HUES64 (cell line): ENCODE results near the gene FABP7.

Experiments used
- H3K27ac ChIP-seq: 2 replicates; pipeline ENCODE4 v1.7.0; 2013; ENCODE audit warnings: low read depth, low read length, inconsistent platforms
- H3K27me3 ChIP-seq: 2 replicates; pipeline ENCODE4 v1.6.1; 2013; ENCODE audit warnings: mild to moderate bottlenecking, low read length; ENCODE audit not compliant: insufficient read depth
- H3K36me3 ChIP-seq: 2 replicates; pipeline ENCODE4 v1.6.1; 2013; ENCODE audit warnings: mild to moderate bottlenecking, low read length; ENCODE audit not compliant: insufficient read depth
- H3K4me1 ChIP-seq: 2 replicates; pipeline ENCODE4 v1.6.1; 2013; ENCODE audit warnings: mild to moderate bottlenecking, low read length, moderate library complexity; ENCODE audit not compliant: insufficient read depth
- H3K4me3 ChIP-seq: 2 replicates; pipeline ENCODE4 v1.5.1; 2013; ENCODE audit warnings: mild to moderate bottlenecking, low read length, moderate library complexity
- H3K9ac ChIP-seq: 2 replicates; pipeline ENCODE4 v1.6.1; 2013; ENCODE audit warnings: mild to moderate bottlenecking, low read depth, low read length
- H3K9me3 ChIP-seq: 2 replicates; pipeline ENCODE4 v1.6.1; 2013; ENCODE audit warnings: low read depth, low read length; ENCODE audit not compliant: insufficient read depth
- WGBS: fragments of 150-250, 120-280 bp; methylation state at CpG from one replicate; pipeline ENCODE4 v1.1.7; 2013; ENCODE audit warnings: missing lambda C conversion rate; 5-methylcytosine and 5-hydroxymethylcytosine counted together

FABP7 gene

DNA sequence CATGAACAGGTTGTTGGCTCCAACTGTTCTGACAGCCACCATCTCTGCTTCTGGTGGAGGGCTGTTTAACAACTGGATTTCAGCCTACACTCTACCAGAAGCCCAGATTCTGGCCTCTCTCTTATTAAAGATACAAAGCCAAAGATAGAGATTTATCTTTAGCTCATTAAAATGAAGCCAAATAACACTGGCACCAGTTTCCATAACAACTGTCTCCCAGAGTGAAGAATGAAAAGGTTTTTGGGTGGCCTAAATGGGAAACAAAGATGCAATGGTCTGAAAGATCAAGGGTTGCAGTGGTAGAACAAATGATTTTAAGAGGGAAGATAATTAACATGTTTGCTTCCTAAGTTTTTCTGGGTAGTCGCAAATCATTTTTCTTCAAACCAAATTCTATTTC is 6.4 kb downstream of the FABP7 start:
- Histone ChIP-seq H3K4me3 (no peak overlapping the region), H3K4me1 (peaks cover 19% of the 10 kb centered on the region), H3K9me3 (no peaks in the 10 kb centered on the region), H3K36me3 (no peaks in the 10 kb centered on the region), H3K9ac (no peak overlapping the region), H3K27ac (no peak overlapping the region), H3K27me3 (peaks cover 35% of the 10 kb centered on the region)
- 57% methylated on average over 1 of the region's 1 CpG for WGBS

DNA sequence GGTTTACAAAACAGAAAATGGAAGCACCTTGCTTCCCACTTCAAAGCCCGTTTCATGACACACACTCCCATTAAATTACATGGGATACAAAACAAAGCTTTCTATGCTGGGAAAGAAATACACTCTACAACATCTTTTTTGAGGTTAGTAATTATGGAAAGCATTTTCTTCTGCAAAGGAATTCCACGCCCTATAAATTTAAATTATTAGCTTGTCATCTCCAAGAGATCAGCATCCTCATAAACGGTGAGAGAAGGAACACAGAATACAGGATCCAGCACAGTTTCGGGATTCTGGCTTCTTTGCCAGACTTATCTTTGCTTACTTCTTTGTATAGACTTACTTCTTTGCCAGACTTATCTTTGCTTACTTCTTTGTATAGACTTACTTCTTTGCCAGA is 8.2 kb downstream of the FABP7 start:
- H3K9me3 ChIP-seq = no peaks in the 10 kb centered on the region
- H3K27me3 ChIP-seq = peaks cover 41% of the 10 kb centered on the region
- no peak overlapping the region for H3K27ac ChIP-seq
- no peaks in the 10 kb centered on the region for H3K36me3 ChIP-seq
- H3K9ac ChIP-seq = no peak overlapping the region
- H3K4me1 ChIP-seq = peaks cover 24% of the 10 kb centered on the region
- H3K4me3 ChIP-seq = 0 out of 2 replicates have a peak overlapping the region, but pooled peaks have one; percentile 73
- 87% methylated on average over 4 of the region's 4 CpGs for WGBS

DNA sequence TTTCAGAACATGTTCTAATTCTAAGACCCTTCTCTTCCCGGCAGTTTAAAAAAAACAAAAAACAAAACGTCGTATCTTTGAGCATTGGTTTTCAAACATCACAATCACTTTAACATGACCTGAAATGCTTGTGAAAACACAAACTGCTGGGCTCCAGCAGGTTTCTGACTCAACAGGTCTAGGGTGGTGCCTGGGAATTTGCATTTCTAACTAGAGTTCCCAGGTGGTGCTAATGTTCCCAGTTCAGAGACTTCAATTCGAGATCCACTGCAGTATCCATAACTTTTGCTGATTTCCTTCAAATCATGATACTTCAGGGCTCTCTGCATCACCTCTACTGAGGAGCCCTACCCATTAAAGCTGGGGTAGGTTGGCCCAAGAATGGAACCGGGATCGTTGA is 8.7 kb downstream of the FABP7 start:
- Histone ChIP-seq H3K27ac (no peak overlapping the region), H3K4me1 (peaks cover 24% of the 10 kb centered on the region), H3K4me3 (peak overlapping the region; percentile 73; the same call in 1 of the 2 replicates), H3K36me3 (no peaks in the 10 kb centered on the region), H3K9ac (no peak overlapping the region), H3K9me3 (no peaks in the 10 kb centered on the region), H3K27me3 (peaks cover 41% of the 10 kb centered on the region)
- 31% methylated on average over 6 of the region's 6 CpGs for WGBS

DNA sequence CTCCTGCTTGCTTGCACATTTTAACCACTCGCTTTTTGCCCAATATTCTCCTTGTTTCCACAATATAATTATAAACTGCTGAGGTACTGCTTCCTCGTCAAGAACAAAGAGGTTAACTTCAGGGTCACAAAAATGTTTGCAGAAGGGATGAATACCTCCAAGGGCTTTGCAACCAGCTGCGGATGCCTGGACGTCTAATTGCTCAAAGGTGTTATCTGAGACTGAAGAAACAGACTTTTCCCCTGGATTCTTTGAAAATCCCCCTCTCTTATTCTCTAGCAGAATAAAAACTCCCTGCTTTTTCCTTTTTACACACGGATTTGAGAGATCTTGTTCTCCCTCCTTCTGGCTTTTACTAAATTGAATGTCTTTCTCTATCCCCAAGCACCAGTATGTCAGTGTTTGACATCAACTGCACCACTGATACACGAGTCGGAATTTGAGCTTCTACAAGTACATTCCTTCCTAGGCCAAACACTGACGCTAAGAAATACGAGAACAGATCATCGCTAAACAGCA is 9.2 kb downstream of the FABP7 start:
- 10% methylated on average over 10 of the region's 10 CpGs for WGBS
- Histone ChIP-seq H3K36me3 (no peaks in the 10 kb centered on the region), H3K27me3 (peaks cover 41% of the 10 kb centered on the region), H3K9ac (peak overlapping the region; percentile 59), H3K27ac (peak overlapping the region; percentile 64; the same call in 1 of the 2 replicates), H3K9me3 (no peaks in the 10 kb centered on the region), H3K4me1 (peaks cover 24% of the 10 kb centered on the region), H3K4me3 (peak overlapping the region; percentile 73)

DNA sequence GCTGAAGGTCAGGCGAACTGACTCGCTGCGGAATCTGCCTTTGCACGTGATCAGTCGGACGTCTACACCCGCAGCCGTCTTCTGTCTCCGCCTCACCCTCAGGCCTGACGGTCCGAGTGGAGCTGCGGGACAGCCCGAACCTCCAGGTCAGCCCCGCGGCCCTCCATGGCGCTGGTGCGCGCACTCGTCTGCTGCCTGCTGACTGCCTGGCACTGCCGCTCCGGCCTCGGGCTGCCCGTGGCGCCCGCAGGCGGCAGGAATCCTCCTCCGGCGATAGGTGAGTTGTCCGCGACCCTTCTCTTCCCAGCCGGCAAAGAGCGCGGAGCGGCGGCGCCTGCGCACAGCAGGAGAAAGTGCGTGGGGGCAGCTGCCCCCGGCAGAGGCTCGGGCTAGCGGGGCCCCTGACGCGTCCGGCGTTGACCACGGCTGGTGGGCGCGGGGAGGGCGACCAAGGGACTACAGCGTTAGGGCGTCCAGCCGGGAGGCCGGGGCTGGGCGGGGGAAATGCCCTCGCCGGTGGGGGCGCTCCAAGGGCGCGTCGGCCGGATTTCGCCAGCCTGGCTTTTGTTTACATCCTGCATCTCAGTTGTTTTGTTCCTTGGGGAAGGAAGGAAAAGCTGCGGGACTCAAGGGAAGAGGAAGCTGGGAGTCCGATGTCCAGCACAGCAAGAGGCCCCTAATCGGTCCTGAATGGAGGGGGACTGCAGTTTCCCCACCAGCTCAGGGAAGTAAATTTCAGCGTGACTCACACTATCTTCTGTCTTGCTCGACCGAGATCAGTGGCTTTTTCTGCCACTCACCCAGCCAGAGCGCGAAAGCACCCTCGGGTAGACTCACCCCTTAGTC is 9.9 kb downstream of the FABP7 start, which contains the start of gene SMPDL3A:
SMPDL3A (plus strand) TSS at position 77 of the 846 bp plus-strand sequence; CDS start at position 166, 89 bp downstream.
- no peaks in the 10 kb centered on the region for H3K36me3 ChIP-seq
- H3K4me1 ChIP-seq = peaks cover 24% of the 10 kb centered on the region
- H3K27me3 ChIP-seq = peaks cover 41% of the 10 kb centered on the region
- no peaks in the 10 kb centered on the region for H3K9me3 ChIP-seq
- H3K4me3 ChIP-seq = peak within 1 kb of the TSS; percentile 73
- WGBS = under 1% methylated on average over 71 of the region's 71 CpGs
- peak within 1 kb of the TSS; percentile 59 for H3K9ac ChIP-seq
- peak within 1 kb of the TSS; percentile 64; the same call in 1 of the 2 replicates for H3K27ac ChIP-seq

DNA sequence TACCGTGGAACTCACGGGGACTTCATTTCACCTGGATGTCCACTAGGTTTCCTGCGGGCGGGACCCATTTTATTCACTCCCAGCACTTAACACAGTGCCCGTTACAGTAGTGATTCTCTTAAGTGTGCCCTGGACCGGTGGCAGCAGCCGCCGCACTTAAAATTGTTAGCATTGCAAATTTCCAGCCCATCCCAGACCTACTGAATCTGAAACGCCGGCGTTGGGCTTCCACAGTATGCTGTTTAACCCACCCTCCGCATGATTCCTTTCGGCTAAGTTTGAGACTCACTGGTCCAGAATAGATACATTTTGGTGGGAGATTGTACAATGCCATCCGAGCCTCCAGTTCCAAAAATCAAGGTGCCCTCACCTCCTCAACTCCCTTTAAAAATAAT is 10.5 kb downstream of the FABP7 start:
- peak overlapping the region; percentile 73 for H3K4me3 ChIP-seq
- peaks cover 24% of the 10 kb centered on the region for H3K4me1 ChIP-seq
- H3K9ac ChIP-seq = peak overlapping the region; percentile 59
- H3K27ac ChIP-seq = peak overlapping the region; percentile 64; the same call in 1 of the 2 replicates
- WGBS = 3% methylated on average over 13 of the region's 14 CpGs
- no peaks in the 10 kb centered on the region for H3K36me3 ChIP-seq
- peaks cover 41% of the 10 kb centered on the region for H3K27me3 ChIP-seq
- H3K9me3 ChIP-seq = no peaks in the 10 kb centered on the region

DNA sequence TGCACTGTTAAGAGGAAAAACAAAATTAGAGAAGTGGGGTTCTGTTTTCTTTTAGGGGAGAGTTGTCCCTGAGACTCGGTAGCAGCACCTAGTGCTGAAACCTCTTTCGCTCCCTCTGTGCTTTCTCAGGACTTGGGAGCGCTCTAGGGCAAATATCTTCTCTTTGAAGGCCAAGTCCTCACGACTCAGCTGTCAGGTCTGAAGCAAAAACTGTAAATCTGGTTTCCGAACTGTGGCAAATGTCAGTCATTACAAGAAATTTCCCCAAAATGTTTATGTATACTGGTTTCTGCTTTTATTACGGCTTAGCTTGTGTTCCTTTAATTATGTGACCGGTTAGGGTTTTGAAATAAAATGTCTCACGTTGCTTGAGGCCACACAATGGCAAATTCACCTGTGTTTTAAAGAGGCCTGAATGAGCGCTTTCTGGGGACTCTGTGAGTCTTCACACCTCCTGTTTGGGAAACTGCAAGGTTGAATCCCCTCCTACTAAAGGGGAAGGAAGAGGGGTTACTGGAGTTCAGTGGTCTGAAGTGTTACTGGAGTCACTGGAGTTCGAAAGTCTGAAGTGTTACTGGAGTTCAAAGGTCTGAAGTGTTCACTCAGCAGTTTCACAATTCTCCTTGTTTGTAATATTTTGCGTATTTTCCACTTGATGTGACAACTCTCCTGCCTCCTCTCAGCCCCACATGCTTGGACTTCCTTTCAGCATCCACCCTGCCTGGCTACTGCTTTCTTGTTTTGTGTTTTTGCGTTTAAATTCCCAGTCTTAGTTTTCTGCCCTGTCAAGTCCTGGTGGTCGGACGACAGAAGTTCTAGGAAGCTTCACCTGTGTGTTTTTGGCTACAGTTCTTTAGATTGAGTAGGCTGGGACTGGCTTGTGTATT is 11.2 kb downstream of the FABP7 start:
- Histone ChIP-seq H3K36me3 (no peaks in the 10 kb centered on the region), H3K9me3 (no peaks in the 10 kb centered on the region), H3K27ac (no peak overlapping the region), H3K4me3 (peak overlapping the region; percentile 73), H3K4me1 (peaks cover 24% of the 10 kb centered on the region), H3K27me3 (peaks cover 41% of the 10 kb centered on the region), H3K9ac (no peak overlapping the region)
- 64% methylated on average over 14 of the region's 14 CpGs for WGBS

DNA sequence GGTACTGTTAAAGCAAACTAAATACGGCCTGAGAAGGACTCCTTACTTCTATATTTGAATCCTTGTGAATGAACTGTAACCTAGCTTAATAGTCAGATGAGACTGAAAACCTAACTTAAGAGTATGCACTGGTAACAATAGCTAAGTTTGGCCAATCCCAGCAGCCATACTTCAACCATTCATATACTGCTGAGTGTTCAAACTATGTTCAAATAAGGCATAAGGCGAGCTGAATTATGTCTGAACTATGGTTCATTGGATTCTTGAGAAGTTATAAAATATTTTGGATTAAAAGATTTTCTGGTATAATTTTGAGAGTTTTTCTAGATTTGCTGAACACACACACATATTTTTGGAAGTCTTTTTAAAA is 11.8 kb downstream of the FABP7 start:
- 93% methylated on average over 2 of the region's 2 CpGs for WGBS
- Histone ChIP-seq H3K36me3 (no peaks in the 10 kb centered on the region), H3K9ac (no peak overlapping the region), H3K27me3 (peaks cover 41% of the 10 kb centered on the region), H3K4me1 (peaks cover 24% of the 10 kb centered on the region), H3K27ac (no peak overlapping the region), H3K9me3 (no peaks in the 10 kb centered on the region), H3K4me3 (no peak overlapping the region)

DNA sequence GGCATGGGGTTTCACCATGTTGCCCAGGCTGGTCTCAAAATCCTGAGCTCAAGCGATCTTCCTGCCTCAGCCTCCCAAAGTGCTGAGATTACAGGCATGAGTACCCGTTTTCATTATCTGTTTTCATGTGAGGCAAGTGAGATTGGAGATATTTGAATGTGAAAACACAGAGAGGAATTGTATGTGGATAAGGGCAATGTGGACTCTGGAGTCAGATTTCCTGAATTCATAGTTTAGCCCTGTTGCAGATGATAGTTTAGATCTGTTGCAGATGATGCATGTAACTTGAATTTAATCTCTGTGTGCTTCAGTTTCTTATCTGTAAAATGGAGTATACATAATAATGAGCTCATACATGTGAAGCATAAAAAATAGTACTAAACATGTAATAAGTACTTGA is 13.2 kb downstream of the FABP7 start:
- no peak overlapping the region for H3K9ac ChIP-seq
- peaks cover 23% of the 10 kb centered on the region for H3K4me1 ChIP-seq
- 87% methylated on average over 2 of the region's 2 CpGs for WGBS
- peaks cover 27% of the 10 kb centered on the region for H3K27me3 ChIP-seq
- no peak overlapping the region for H3K4me3 ChIP-seq
- no peaks in the 10 kb centered on the region for H3K9me3 ChIP-seq
- no peaks in the 10 kb centered on the region for H3K36me3 ChIP-seq
- no peak overlapping the region for H3K27ac ChIP-seq

DNA sequence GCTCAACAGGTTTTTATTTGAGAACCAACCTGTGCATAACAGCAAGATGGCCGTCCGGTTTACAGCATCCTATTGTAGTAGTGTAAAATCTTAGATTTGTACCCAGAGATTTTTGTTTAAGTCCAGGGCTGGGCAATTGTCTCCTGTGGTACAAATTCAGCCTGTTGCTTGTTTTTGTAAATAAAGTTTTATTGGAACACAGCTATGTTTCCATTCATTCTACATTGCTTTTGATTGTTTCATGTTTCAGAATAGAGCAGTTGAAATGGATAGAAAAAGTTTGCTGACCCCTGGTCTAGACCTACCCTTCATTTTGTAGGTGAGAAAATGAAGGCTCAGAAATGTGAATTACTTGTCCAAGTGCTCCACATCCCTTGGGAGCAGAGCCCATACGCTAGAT is 18.0 kb downstream of the FABP7 start:
- no peaks in the 10 kb centered on the region for H3K36me3 ChIP-seq
- H3K27ac ChIP-seq = no peak overlapping the region
- H3K4me3 ChIP-seq = no peak overlapping the region
- H3K27me3 ChIP-seq = no peaks in the 10 kb centered on the region
- H3K4me1 ChIP-seq = peaks cover 3% of the 10 kb centered on the region; the same call in 1 of the 2 replicates
- no peaks in the 10 kb centered on the region for H3K9me3 ChIP-seq
- H3K9ac ChIP-seq = no peak overlapping the region
- WGBS = 95% methylated on average over 3 of the region's 3 CpGs
